CD4-positive, alpha-beta T cell (primary cell): ENCODE measurements around the gene TNFRSF25. TPM values are rescaled to one million over a fixed set of nuclear protein-coding genes. Genes with fewer than 3 reads are reported as not detected.
A peak's percentile ranks its signal among the peaks of the same experiment; 100 is the strongest.

ENCODE experiments used
- ATAC-seq: fragments of 200-7000 bp; cut with Tn5 transposase; one replicate; pipeline ENCODE4 v1.10.0; 2022; ENCODE audit warnings: mild to moderate bottlenecking; ENCODE audit not compliant: poor library complexity
- CTCF ChIA-PET: fragments of 350-600 bp; sonication (Branson Sonifier 250); formaldehyde crosslinking; loops from one replicate; lab custom pipeline; 2021; ENCODE audit warnings: antibody characterized with exemption, inconsistent platforms; lab: Charles Lee
- POLR2A ChIA-PET: fragments of 350-600 bp; sonication (Branson Sonifier 250); formaldehyde crosslinking; loops from one replicate; lab custom pipeline; 2021; ENCODE audit warnings: antibody characterized with exemption, inconsistent platforms; lab: Charles Lee
- DNase-seq, 14 experiments: peaks; one replicate each; pipeline ENCODE4 v3.0.0-alpha.2; 2013 to 2020; ENCODE audit warnings: mixed read lengths in 2 of 14
- H3K27ac ChIP-seq, 2 donors: one replicate each; pipeline versions ENCODE4 v1.5.1 to v1.7.0; 2013; ENCODE audit warnings: low read length in 2 of 2, low read depth in 1 of 2, mild to moderate bottlenecking in 1 of 2
- H3K27me3 ChIP-seq, 2 experiments: 1 replicate in 1 of 2; 2 replicates in 1 of 2; pipeline versions ENCODE4 v1.6.1 to v1.7.0; 2013; ENCODE audit warnings: low read length in 2 of 2, control low read depth in 1 of 2, mild to moderate bottlenecking in 1 of 2, moderate library complexity in 1 of 2; ENCODE audit not compliant: insufficient read depth in 2 of 2, control insufficient read depth in 1 of 2
- H3K36me3 ChIP-seq: one replicate; pipeline ENCODE4 v1.6.1; 2013; ENCODE audit warnings: low read length, control low read depth; ENCODE audit not compliant: insufficient read depth
- H3K4me1 ChIP-seq: one replicate; pipeline ENCODE4 v1.6.1; 2013; ENCODE audit warnings: low read length, control low read depth; ENCODE audit not compliant: insufficient read depth
- H3K4me3 ChIP-seq: one replicate; pipeline ENCODE4 v1.5.1; 2013; ENCODE audit warnings: mild to moderate bottlenecking, low read length, moderate library complexity
- H3K9me3 ChIP-seq, 2 experiments: 1 replicate in 1 of 2; 2 replicates in 1 of 2; pipeline versions ENCODE4 v1.6.1 to v1.7.0; 2013; ENCODE audit warnings: low read length in 2 of 2, mild to moderate bottlenecking in 2 of 2, control low read depth in 1 of 2, moderate library complexity in 1 of 2; ENCODE audit not compliant: control insufficient read depth in 1 of 2, insufficient read depth in 1 of 2
- H3K27ac Mint-ChIP-seq: one replicate; pipeline ENCODE4 v1.8.0; 2020; ENCODE audit warnings: mixed read lengths
- H3K27me3 Mint-ChIP-seq: one replicate; pipeline ENCODE4 v1.8.0; 2021; ENCODE audit warnings: mixed read lengths
- H3K36me3 Mint-ChIP-seq: one replicate; pipeline ENCODE4 v1.8.0; 2021; ENCODE audit warnings: low read depth, mixed read lengths
- H3K4me1 Mint-ChIP-seq: one replicate; pipeline ENCODE4 v1.8.0; 2021; ENCODE audit warnings: low read depth, mixed read lengths
- H3K4me3 Mint-ChIP-seq: one replicate; pipeline ENCODE4 v1.8.0; 2020; ENCODE audit warnings: mild to moderate bottlenecking, mixed read lengths
- H3K9me3 Mint-ChIP-seq: one replicate; pipeline ENCODE4 v1.8.0; 2020; ENCODE audit warnings: mixed read lengths
- intact Hi-C, 2 experiments: fragments of 100-400 bp; cut with DNase I in 1 of 2; cut with micrococcal nuclease in 1 of 2; formaldehyde crosslinking; loops; one replicate each; pipeline versions ENCODE4 v1.15.1 to v1.9.0; 2023 to 2025; cut with DNase I, micrococcal nuclease
- total RNA-seq, 174 experiments: library from RNA in 2 of 174; stranded (reverse) in 2 of 174; gene quantifications; one replicate each; pipeline ENCODE4 v1.2.3 and lab custom pipeline; 2021 to 2026
- TF ChIP-seq, protein P1 (sequence below): fragments of 200-600 bp; IDR thresholded peaks from one replicate; pipeline ENCODE4 v1.8.0; 2022; ENCODE audit warnings: antibody characterized with exemption, mild to moderate bottlenecking

Gene TNFRSF25
- total RNA-seq, 2 experiments from 2014 or later: 220 to 225 TPM

DNA sequence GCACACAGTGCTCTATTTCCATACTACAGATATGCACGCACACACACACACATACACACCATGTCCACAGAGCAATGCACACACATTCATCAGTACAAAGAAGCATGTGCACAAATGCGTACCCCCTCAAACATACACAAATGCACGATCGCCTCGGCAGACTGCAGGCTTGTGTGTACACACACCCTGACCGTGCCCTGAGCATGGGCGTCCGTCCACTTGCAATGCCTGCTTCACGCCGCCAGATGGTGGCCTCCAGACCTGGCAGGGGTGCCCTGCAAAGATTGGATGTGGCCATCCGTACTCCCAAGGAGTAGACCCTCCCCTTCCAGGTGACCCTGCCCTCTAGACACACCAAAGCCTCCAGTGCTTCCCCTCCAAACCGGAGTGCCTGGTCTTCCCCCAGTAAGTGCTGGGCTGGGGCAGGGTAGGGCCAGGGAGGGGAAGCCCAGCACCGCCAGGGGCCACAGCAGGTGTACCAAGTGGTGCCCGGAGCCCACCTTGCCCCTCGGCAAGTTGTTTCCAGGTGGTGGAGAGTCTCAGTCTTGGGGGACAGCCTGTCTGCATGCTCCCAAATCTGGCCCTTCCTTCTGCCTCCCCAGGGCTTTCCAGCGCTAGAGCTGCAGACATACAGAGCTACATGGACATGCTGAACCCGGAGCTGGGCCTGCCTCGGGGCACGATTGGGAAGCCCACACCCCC is 20.8 kb downstream of the TNFRSF25 start:
- POLR2A ChIA-PET: interaction anchor here (7.2 kb wide), 1 partner anchor 15 kb away, joined by 61 read pairs; no protein-coding TSS in a partner anchor

DNA sequence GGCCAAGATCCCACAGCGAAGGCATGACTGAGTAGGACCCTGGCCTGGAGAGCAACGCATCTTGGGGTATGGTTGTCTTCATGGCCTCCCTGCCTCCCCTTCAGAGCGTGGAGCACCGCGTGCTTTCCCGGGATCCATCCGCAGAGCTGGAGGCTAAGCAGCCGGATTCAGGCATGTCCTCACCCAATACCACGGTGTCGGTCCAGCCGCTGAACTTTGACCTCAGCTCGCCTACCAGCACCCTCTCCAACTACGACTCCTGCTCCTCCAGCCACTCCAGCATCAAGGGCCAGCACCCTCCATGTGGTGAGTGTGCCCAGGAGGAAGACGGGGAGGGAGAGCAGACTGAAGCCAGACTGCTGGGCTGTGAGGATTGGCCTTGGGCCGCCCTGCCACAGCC is 21.6 kb downstream of the TNFRSF25 start:
- Mint-ChIP-seq H3K27ac (no peak overlapping the region), H3K4me3 (no peak overlapping the region), H3K9me3 (no peaks in the 10 kb centered on the region), H3K4me1 (peaks cover 22% of the 10 kb centered on the region), H3K36me3 (no peaks in the 10 kb centered on the region), H3K27me3 (peaks cover 41% of the 10 kb centered on the region)
- Histone ChIP-seq H3K4me3 (no peak overlapping the region), H3K4me1 (peaks cover 48% of the 10 kb centered on the region), H3K27ac (no peak overlapping the region), H3K9me3 (peaks cover 0 to 22% of the 10 kb centered on the region in 2 experiments), H3K27me3 (peaks cover 35 to 46% of the 10 kb centered on the region in 2 experiments), H3K36me3 (no peaks in the 10 kb centered on the region)
- ChIA-PET POLR2A (no interaction called here), CTCF (no interaction called here)
- DNase-seq (no peak), ATAC-seq (no peak)
- TF ChIP-seq, protein P1, sequence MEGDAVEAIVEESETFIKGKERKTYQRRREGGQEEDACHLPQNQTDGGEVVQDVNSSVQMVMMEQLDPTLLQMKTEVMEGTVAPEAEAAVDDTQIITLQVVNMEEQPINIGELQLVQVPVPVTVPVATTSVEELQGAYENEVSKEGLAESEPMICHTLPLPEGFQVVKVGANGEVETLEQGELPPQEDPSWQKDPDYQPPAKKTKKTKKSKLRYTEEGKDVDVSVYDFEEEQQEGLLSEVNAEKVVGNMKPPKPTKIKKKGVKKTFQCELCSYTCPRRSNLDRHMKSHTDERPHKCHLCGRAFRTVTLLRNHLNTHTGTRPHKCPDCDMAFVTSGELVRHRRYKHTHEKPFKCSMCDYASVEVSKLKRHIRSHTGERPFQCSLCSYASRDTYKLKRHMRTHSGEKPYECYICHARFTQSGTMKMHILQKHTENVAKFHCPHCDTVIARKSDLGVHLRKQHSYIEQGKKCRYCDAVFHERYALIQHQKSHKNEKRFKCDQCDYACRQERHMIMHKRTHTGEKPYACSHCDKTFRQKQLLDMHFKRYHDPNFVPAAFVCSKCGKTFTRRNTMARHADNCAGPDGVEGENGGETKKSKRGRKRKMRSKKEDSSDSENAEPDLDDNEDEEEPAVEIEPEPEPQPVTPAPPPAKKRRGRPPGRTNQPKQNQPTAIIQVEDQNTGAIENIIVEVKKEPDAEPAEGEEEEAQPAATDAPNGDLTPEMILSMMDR: no peak
- intact Hi-C loops: loop anchor here in 1 of 2 experiments (5.0 kb wide), 1 partner anchor 33 kb away; no protein-coding TSS in a partner anchor

More for the DNA sequence above, 20.8 kb downstream of the TNFRSF25 start:
- TF ChIP-seq, protein P1: peak; percentile 39
- DNase-seq (peak in 10 of 14 experiments; percentile 35 to 71 (median 44)), ATAC-seq (peak; percentile 16)
- H3K27me3 ChIP-seq: peaks cover 41 to 55% of the 10 kb centered on the region in 2 experiments
- CTCF ChIA-PET: interaction anchor here (0.6 to 5.1 kb wide), 2 partner anchors 15 to 19 kb away, joined by 3 to 34 read pairs; partner anchors contain the start of gene TNFRSF25
- H3K4me1 ChIP-seq: peaks cover 51% of the 10 kb centered on the region
- Mint-ChIP-seq H3K36me3 (no peaks in the 10 kb centered on the region), H3K9me3 (no peaks in the 10 kb centered on the region), H3K4me1 (peaks cover 27% of the 10 kb centered on the region), H3K27me3 (peaks cover 47% of the 10 kb centered on the region), H3K27ac (no peak overlapping the region), H3K4me3 (no peak overlapping the region)
- no peak overlapping the region for H3K4me3 ChIP-seq
- intact Hi-C loops: no loop called here
- no peak overlapping the region for H3K27ac ChIP-seq
- H3K36me3 ChIP-seq: no peaks in the 10 kb centered on the region
- H3K9me3 ChIP-seq: peaks cover 0 to 22% of the 10 kb centered on the region in 2 experiments

DNA sequence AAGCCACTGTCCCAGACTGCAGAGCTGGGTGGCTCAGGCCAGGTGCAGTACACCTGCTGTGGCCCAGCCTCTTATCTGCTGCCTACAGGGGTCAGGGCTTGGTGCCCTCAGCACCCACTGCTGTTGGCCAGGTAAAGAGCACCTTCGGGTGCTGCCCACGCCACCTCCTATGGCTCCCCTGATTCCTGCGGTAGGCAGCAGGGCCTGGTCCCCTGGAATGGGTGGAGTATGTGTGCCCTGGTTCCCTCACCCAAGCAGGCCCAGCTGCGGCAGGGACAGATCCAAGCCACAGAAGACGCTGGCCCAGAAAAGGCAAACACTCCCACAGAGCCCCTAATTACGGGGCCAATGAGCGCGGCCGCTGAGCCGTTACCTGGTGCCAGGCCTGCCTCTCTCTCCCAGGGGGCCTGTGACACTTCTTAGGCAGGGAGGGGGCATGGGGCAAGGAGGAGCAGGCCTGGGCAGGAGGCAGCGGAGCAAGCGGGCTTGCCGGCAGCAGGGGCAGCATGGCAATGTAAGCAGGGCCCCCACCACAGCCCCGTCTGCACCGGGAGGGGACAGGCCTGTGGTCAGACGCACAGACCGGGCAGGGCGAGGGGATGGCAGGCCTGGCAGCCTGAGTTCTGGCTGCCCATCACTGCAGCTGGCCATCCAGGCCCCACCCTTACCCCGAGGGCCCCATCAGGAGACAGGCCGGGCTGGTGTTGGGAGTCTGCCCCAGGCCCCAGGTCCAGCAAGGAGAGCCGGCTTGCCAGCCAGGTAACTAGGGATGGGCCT is 22.4 kb downstream of the TNFRSF25 start:
- DNase-seq: no peak
- Mint-ChIP-seq H3K4me3 (no peak overlapping the region), H3K27ac (no peak overlapping the region), H3K36me3 (no peaks in the 10 kb centered on the region), H3K9me3 (no peaks in the 10 kb centered on the region), H3K4me1 (peaks cover 20% of the 10 kb centered on the region), H3K27me3 (peaks cover 39% of the 10 kb centered on the region)
- Histone ChIP-seq H3K4me1 (peaks cover 41% of the 10 kb centered on the region), H3K4me3 (no peak overlapping the region), H3K9me3 (peaks cover 0 to 22% of the 10 kb centered on the region in 2 experiments), H3K27ac (no peak overlapping the region), H3K27me3 (peaks cover 32 to 42% of the 10 kb centered on the region in 2 experiments), H3K36me3 (no peaks in the 10 kb centered on the region)
- no peak for ATAC-seq
- POLR2A ChIA-PET: interaction anchor here (1.0 kb wide), 1 partner anchor 12 kb away, joined by 3 read pairs; no protein-coding TSS in a partner anchor
- CTCF ChIA-PET: no interaction called here
- intact Hi-C loops: loop anchor here in 1 of 2 experiments (5.0 kb wide), 1 partner anchor 34 kb away; no protein-coding TSS in a partner anchor
- TF ChIP-seq, protein P1: no peak
